Measurements from ENCODE around the gene ZNF79. TPM values are rescaled to one million over a fixed set of nuclear protein-coding genes. Genes with fewer than 3 reads are reported as not detected.
"Not testable (repeated sequence)": the region's sequence is repeated elsewhere in the genome, so short reads cannot be mapped to it uniquely, and the experiment has no call there.

ZNF79 gene
- total RNA-seq, 1 experiment from 2014 or later: 9.0 TPM

DNA sequence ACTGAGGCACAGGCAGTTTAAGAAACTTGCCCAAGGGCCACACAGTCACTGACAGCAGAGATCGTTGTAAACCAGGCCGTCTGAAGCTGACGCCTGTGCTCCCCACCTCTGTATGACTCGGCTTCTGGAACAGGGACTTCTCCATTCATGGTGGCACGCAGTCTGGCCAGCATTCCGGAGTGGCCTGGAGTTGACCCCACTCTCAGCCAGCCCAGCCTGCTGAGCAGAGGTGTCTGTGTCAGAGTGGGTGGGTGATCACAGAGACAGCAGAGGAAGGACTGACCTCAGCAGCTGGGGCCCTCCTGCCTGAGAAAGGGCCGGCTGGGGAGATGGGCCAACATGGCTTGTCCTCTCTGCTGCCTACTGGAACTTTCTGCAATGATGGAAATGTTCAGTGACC, 39.7 kb downstream of the ZNF79 start:
- peaks cover 39% of the 10 kb centered on the region for H3K36me3 Mint-ChIP-seq
- ChIA-PET POLR2A (no interaction called here), CTCF (interaction anchor here (1.0 kb wide), 1 partner anchor 26 kb away, joined by 3 read pairs; no protein-coding TSS in a partner anchor)
- no peak overlapping the region for H3K4me3 Mint-ChIP-seq
- H3K9me3 Mint-ChIP-seq: no peaks in the 10 kb centered on the region
- no peaks in the 10 kb centered on the region for H3K27me3 Mint-ChIP-seq (ENCODE audit: low read depth)
- TF ChIP-seq KAT7 (CRISPR knock-in tag; IDR thresholded peaks at IDR 0.05; ENCODE audit: borderline replicate concordance) (no peak), ZNF138 (CRISPR knock-in tag; conservative IDR thresholded peaks at IDR 0.05) (no peak), ESRRA (CRISPR knock-in tag; IDR thresholded peaks at IDR 0.05; ENCODE audit: borderline replicate concordance) (no peak)
- TF ChIP-seq, protein P1, sequence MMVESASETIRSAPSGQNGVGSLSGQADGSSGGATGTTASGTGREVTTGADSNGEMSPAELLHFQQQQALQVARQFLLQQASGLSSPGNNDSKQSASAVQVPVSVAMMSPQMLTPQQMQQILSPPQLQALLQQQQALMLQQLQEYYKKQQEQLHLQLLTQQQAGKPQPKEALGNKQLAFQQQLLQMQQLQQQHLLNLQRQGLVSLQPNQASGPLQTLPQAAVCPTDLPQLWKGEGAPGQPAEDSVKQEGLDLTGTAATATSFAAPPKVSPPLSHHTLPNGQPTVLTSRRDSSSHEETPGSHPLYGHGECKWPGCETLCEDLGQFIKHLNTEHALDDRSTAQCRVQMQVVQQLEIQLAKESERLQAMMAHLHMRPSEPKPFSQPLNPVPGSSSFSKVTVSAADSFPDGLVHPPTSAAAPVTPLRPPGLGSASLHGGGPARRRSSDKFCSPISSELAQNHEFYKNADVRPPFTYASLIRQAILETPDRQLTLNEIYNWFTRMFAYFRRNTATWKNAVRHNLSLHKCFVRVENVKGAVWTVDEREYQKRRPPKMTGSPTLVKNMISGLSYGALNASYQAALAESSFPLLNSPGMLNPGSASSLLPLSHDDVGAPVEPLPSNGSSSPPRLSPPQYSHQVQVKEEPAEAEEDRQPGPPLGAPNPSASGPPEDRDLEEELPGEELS (CRISPR knock-in tag; IDR thresholded peaks at IDR 0.05): no peak
- H3K4me1 Mint-ChIP-seq: no peaks in the 10 kb centered on the region
- H3K27ac Mint-ChIP-seq: no peak overlapping the region
- DNase-seq (ENCODE audit: low spot score): no peak
- ATAC-seq: no peak

DNA sequence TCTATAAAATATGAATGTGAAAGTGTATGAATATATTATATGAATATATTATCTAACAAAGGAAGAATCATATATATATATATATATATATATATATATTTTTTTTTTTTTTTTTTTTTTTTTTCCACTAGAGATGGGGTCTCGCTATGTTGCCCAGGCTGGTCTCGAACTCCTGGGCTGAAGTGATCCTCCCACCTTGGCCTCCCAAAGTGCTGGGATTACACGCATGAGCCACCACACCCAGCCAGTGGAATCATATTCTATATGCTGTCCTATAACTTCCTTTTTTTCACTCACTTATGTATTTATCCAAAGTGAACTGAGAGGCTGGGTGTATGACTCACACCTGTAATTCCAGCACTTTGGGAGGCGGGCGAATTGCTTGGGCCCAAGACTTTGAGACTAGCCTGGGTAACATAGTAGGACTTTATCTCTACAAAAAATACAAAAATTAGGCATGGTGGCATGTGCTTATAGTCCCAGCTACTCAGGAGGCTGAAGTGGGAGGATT, 42.3 kb downstream of the ZNF79 start:
- CTCF ChIA-PET: interaction anchor here (0.9 to 1.1 kb wide), 2 partner anchors 23 to 70 kb away, joined by 3 read pairs; no protein-coding TSS in a partner anchor
- H3K27me3 Mint-ChIP-seq (ENCODE audit: low read depth); H3K9me3 Mint-ChIP-seq; H3K4me1 Mint-ChIP-seq; H3K4me3 Mint-ChIP-seq; ATAC-seq; POLR2A ChIA-PET; H3K27ac Mint-ChIP-seq; DNase-seq (ENCODE audit: low spot score): not testable (repeated sequence)
- peak; percentile 54; the same call in 1 of the 2 replicates for TF ChIP-seq ZNF121 (CRISPR knock-in tag; IDR thresholded peaks at IDR 0.05)
- H3K36me3 Mint-ChIP-seq: peaks cover 46% of the 10 kb centered on the region

DNA sequence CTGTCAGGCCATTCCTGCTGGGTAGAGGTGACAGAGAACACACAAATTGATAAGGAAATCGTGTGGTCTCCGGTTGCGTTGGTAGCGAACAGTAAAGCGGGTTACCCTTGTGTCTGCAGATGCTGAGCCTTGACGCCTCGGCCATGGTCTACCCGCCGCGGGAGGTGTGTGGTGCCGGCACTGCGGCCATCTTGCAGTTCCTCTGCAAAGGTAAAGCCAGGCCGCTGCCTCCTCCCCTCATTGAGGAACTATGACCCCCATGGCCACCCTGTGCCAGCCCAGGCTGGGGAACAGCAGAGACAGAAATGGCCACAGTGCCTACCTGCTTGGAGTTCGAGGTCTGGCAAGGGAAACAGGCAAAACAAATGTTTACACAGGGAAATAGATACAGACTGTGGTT, 43.4 kb downstream of the ZNF79 start:
- H3K4me3 Mint-ChIP-seq: no peak overlapping the region
- ChIA-PET CTCF (interaction anchor here (0.9 kb wide), 1 partner anchor 37 kb away, joined by 4 read pairs; no protein-coding TSS in a partner anchor), POLR2A (no interaction called here)
- DNase-seq (ENCODE audit: low spot score) (no peak), ATAC-seq (no peak)
- no peaks in the 10 kb centered on the region for H3K9me3 Mint-ChIP-seq
- no peak for TF ChIP-seq NR3C1 (CRISPR knock-in tag; conservative IDR thresholded peaks at IDR 0.05; ENCODE audit: low read depth)
- TF ChIP-seq, protein P2, sequence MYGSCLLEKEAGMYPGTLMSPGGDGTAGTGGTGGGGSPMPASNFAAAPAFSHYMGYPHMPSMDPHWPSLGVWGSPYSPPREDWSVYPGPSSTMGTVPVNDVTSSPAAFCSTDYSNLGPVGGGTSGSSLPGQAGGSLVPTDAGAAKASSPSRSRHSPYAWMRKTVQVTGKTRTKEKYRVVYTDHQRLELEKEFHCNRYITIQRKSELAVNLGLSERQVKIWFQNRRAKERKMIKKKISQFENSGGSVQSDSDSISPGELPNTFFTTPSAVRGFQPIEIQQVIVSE (CRISPR knock-in tag; IDR thresholded peaks at IDR 0.05; ENCODE audit: borderline replicate concordance): no peak
- no peak for TF ChIP-seq RORB (CRISPR knock-in tag; IDR thresholded peaks at IDR 0.05)
- TF ChIP-seq ZBTB21 (CRISPR knock-in tag; IDR thresholded peaks at IDR 0.05; ENCODE audit: borderline replicate concordance): no peak
- no peak for TF ChIP-seq ZNF396 (CRISPR knock-in tag; IDR thresholded peaks at IDR 0.05; ENCODE audit: borderline replicate concordance)
- TF ChIP-seq, protein P3, sequence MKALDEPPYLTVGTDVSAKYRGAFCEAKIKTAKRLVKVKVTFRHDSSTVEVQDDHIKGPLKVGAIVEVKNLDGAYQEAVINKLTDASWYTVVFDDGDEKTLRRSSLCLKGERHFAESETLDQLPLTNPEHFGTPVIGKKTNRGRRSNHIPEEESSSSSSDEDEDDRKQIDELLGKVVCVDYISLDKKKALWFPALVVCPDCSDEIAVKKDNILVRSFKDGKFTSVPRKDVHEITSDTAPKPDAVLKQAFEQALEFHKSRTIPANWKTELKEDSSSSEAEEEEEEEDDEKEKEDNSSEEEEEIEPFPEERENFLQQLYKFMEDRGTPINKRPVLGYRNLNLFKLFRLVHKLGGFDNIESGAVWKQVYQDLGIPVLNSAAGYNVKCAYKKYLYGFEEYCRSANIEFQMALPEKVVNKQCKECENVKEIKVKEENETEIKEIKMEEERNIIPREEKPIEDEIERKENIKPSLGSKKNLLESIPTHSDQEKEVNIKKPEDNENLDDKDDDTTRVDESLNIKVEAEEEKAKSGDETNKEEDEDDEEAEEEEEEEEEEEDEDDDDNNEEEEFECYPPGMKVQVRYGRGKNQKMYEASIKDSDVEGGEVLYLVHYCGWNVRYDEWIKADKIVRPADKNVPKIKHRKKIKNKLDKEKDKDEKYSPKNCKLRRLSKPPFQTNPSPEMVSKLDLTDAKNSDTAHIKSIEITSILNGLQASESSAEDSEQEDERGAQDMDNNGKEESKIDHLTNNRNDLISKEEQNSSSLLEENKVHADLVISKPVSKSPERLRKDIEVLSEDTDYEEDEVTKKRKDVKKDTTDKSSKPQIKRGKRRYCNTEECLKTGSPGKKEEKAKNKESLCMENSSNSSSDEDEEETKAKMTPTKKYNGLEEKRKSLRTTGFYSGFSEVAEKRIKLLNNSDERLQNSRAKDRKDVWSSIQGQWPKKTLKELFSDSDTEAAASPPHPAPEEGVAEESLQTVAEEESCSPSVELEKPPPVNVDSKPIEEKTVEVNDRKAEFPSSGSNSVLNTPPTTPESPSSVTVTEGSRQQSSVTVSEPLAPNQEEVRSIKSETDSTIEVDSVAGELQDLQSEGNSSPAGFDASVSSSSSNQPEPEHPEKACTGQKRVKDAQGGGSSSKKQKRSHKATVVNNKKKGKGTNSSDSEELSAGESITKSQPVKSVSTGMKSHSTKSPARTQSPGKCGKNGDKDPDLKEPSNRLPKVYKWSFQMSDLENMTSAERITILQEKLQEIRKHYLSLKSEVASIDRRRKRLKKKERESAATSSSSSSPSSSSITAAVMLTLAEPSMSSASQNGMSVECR (CRISPR knock-in tag; IDR thresholded peaks at IDR 0.05; ENCODE audit: borderline replicate concordance): no peak
- no peak overlapping the region for H3K27ac Mint-ChIP-seq
- 0 out of 2 replicates have a peak, but pooled peaks cover 4% of the 10 kb centered on the region for H3K4me1 Mint-ChIP-seq
- no peaks in the 10 kb centered on the region for H3K27me3 Mint-ChIP-seq (ENCODE audit: low read depth)
- peaks cover 36% of the 10 kb centered on the region for H3K36me3 Mint-ChIP-seq

DNA sequence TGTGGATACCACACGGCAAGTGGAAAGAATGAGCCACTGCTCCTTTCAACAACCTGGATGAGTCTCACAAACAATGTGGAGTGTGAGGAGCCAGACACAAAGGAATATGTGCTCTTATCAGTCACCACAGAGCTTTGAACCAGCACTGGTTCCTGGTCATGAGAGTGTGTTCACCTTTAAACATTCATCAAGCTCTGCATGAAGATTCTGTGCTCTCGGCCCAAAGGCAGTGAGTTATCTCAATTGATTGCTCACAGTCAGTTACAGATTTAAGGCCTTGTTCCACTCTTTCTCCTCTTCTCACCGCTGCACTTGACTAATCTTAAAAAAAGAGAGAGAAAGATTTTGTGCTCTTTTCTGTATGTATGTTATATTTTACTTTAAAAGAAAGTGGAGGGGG, 46.5 kb downstream of the ZNF79 start:
- ATAC-seq: no peak
- peaks cover 44% of the 10 kb centered on the region for H3K36me3 Mint-ChIP-seq
- H3K9me3 Mint-ChIP-seq: no peaks in the 10 kb centered on the region
- CTCF ChIA-PET: interaction anchor here (0.7 to 2.0 kb wide), 6 partner anchors 10 to 264 kb away, joined by 3 to 9 read pairs (median 4); partner anchors contain the start of gene TOR2A
- DNase-seq (ENCODE audit: low spot score): no peak
- H3K4me1 Mint-ChIP-seq: 0 out of 2 replicates have a peak, but pooled peaks cover 4% of the 10 kb centered on the region
- POLR2A ChIA-PET: interaction anchor here (0.6 kb wide), 1 partner anchor 18 kb away, joined by 3 read pairs; no protein-coding TSS in a partner anchor
- no peak overlapping the region for H3K4me3 Mint-ChIP-seq
- no peak overlapping the region for H3K27ac Mint-ChIP-seq
- H3K27me3 Mint-ChIP-seq (ENCODE audit: low read depth): no peaks in the 10 kb centered on the region
- no peak for TF ChIP-seq FOXP1 (CRISPR knock-in tag; IDR thresholded peaks at IDR 0.05; ENCODE audit: borderline replicate concordance)
- TF ChIP-seq ZNF317 (CRISPR knock-in tag; IDR thresholded peaks at IDR 0.05; ENCODE audit: borderline replicate concordance, low read depth): no peak
- no peak for TF ChIP-seq ZNF396 (CRISPR knock-in tag; IDR thresholded peaks at IDR 0.05; ENCODE audit: borderline replicate concordance)
- TF ChIP-seq SMAD4 (CRISPR knock-in tag; IDR thresholded peaks at IDR 0.05): no peak
- no peak for TF ChIP-seq FOXK1 (CRISPR knock-in tag; IDR thresholded peaks at IDR 0.05)
- TF ChIP-seq, protein P3 (CRISPR knock-in tag; IDR thresholded peaks at IDR 0.05; ENCODE audit: borderline replicate concordance): no peak
